CD1c-positive myeloid dendritic cell (primary cell): ENCODE results near the gene SLC16A10.
"Not testable (repeated sequence)": the region's sequence is repeated elsewhere in the genome, so short reads cannot be mapped to it uniquely, and the experiment has no call there.

Experiments used
- DNase-seq: peaks from one replicate; pipeline ENCODE4 v3.0.0-alpha.2; 2016; ENCODE audit errors: extremely low spot score

The SLC16A10 gene, protein sequence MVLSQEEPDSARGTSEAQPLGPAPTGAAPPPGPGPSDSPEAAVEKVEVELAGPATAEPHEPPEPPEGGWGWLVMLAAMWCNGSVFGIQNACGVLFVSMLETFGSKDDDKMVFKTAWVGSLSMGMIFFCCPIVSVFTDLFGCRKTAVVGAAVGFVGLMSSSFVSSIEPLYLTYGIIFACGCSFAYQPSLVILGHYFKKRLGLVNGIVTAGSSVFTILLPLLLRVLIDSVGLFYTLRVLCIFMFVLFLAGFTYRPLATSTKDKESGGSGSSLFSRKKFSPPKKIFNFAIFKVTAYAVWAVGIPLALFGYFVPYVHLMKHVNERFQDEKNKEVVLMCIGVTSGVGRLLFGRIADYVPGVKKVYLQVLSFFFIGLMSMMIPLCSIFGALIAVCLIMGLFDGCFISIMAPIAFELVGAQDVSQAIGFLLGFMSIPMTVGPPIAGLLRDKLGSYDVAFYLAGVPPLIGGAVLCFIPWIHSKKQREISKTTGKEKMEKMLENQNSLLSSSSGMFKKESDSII

GRCh38 chr6:111087106-111087835, at the start of gene SLC16A10:
Gene SLC16A10, plus strand, starts transcription at chr6:111087503. Its CDS starts 250 bp downstream, at chr6:111087753.
- DNase-seq = peak; percentile 64

DNA sequence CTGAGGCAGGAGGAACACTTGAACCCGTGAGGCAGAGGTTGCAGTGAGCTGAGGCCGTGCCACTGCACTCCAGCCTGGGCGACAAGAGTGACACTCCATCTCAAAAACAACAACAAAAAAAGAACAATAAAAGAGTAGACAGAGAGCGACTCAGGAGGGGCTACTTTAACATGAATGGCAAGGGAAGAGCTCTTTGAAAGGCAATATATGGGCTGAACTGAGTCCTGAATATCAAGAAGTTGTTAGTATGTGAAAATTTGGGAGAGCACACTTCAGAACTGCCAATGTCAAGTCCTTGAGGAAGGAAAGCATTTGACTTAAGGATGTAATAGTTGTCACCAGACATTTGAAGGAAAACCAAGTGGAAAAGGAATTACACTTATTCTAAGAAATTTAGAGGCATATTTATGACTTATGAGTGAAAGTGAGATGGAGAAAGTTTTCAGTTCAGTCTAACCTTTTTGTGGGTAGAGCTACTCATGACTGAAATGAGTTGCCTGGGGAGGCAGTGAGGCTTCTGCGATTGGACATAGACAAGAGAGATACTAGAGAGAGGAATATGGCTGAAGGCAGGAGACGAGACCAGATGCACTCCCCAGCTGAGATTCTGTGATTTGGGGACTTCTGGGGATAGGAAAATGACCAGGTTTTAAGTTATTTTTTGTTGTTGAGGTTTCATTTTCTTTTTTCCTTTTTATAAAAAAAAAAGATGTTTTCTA, 48.6 kb upstream of the SLC16A10 start:
- no peak for DNase-seq

- no peak for DNase-seq
Measured at GRCh38 chr6:111041917-111042316, 45.4 kb upstream of the SLC16A10 start.

DNA sequence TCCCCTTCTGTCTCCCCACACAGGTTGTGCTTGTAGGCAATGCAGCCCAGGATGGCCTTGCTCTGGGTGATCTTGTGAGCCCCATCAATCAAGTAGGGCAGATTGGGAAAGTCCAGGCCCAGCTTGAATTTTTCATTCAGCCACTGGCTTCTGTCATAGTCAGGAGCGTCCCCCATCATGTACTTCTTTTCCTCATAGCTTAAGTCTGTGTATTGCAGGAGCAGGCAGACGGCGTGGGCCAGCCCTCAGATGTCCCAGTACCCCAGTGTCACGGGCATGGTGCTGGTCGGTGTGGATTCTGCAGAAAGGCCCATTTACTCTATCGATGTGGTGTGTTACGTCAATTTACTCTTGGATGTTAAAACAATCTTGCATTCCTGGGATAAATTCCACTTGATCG, 40.1 kb upstream of the SLC16A10 start:
- no peak for DNase-seq

GRCh38 chr6:111050261-111051023, 36.9 kb upstream of the SLC16A10 start:
- peak; percentile 6 for DNase-seq

DNA sequence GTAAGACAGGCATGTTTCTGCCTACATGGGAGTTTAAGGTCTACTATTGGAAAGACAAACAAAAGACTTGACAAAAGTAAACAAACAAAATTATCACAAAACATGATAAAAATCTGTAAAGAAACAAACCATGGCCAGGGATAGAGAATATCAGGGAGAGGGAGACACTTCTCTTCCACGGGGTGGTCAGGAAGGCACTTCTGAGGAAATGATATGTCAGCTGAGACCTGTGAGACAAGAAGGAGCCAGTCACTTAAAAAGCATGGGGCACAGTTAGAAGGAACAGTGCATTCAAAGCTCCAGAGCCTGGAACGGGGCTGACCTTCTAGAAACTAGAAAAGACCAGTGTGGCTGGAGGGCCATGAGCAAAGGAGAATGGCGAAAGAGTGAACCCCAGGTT, 35.1 kb upstream of the SLC16A10 start:
- no peak for DNase-seq

DNA sequence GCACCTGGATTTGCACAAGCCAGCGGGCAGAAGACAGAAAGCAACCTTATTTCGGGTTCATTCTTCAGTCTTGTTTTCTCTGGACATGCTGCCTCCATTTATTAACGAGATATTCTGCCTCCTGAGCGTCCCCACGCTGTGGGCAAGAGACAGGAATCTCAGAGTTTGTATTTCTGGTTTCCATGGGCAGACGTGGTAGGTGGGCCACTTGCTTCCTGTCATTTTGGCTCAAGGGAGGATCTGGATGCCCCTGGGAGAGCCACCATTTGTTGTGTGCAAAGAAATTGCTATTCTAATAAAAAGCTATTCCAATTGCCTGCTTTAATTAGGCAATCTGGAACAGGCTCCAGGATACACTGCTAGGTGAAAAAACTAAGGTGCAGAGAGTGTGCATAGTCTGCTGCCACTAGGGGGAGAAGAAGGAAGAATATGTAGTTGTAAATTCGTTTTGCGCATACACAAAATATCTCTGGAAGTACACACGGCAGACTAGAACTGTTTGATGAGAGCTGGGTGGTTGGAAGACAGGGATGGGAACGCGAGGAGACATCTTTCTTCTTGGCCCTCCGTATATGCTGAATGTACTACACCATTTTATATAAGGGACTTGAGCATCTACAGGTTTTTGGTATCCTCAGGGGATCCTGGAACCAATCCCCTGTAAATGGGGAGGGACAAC, 30.1 kb upstream of the SLC16A10 start:
- peak; percentile 54 for DNase-seq

DNA sequence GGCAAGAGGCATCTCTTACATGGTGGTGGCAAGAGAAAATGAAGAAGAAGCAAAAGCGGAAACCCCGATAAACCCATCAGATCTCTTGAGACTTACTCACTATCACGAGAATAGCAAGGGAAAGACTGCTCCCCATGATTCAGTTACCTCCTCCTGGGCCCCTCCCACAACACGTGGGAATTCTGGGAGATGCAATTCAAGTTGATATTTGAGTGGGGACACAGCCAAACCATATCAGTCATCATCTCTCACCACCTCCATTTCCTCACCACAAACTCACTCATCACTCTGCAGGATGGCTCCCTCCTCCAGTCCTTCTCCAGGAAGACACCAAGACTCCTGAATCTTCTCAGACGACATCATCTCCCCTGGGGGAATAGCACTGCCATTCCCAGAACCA, 25.8 kb upstream of the SLC16A10 start:
- DNase-seq = no peak

DNA sequence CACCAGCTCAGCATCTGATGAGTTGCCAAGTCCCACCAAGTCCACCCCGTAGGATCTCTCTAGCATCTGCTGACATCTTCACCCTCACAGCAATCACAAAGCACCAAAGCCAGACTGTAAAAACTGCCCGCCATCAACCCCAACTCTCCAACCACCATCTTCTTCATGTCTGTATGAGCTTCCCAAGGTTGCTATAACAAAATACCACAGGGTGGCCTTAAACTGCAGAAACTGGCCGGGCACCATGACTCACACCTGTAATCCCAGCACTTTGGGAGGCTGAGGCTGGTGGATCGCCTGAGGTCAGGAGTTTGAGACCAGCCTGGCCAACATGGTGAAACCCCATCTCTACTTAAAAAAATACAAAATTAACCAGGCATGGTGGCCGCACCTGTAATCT, 25.3 kb upstream of the SLC16A10 start:
- DNase-seq = not testable (repeated sequence)

DNA sequence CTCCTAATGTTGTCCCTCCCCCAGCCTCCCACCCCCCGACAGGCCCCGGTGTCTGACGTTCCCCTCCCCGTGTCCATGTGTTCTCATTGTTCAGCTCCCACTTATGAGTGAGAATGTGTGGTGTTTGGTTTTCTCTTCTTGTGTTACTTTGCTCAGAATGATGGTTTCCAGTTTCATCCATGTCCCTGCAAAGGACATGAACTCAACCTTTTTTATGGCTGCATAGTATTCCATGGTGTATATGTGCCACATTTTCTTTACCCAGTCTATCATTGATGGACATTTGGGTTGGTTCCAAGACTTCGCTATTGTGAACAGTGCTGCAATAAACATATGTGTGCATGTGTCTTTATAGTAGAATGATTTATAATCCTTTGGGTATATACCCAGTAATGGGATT, 24.4 kb upstream of the SLC16A10 start:
- not testable (repeated sequence) for DNase-seq

GRCh38 chr6:111068109-111068865, 19.0 kb upstream of the SLC16A10 start:
- no peak for DNase-seq

GRCh38 chr6:111068866-111069234, 18.5 kb upstream of the SLC16A10 start:
- no peak for DNase-seq

DNA sequence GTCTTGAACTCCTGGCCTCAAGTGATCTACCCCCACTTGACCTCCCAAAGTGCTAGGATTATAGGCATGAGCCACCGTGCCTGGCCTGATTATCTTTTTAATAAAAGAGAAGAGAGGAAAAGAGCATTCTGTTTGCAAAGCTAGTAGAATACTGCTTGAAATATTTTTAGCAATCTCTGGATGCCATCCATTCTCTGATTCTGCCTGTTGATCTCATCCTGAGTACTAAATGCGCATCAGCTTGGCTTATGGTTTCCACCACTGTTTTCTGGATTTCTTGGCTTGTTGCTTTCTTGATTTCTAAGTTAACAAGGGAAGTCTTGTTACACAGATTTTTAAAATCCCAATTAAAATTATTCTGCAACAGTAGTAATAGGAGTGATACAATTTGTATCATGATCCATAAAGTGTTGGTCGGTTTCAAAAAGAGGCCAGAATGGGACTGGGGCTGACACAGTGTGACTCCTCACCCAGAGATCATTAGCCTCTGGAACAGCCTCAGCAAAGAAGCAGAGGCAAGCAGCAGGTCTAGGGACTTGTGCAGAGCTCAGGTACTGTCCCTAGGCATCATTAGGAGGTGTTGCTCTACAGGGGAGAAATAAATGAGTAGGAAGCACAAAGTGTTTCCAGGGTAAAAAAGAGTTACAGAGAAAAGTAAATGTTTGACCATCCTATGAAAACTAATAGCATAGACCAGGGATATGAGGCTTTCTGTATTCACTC, 17.8 kb upstream of the SLC16A10 start:
- no peak for DNase-seq

DNA sequence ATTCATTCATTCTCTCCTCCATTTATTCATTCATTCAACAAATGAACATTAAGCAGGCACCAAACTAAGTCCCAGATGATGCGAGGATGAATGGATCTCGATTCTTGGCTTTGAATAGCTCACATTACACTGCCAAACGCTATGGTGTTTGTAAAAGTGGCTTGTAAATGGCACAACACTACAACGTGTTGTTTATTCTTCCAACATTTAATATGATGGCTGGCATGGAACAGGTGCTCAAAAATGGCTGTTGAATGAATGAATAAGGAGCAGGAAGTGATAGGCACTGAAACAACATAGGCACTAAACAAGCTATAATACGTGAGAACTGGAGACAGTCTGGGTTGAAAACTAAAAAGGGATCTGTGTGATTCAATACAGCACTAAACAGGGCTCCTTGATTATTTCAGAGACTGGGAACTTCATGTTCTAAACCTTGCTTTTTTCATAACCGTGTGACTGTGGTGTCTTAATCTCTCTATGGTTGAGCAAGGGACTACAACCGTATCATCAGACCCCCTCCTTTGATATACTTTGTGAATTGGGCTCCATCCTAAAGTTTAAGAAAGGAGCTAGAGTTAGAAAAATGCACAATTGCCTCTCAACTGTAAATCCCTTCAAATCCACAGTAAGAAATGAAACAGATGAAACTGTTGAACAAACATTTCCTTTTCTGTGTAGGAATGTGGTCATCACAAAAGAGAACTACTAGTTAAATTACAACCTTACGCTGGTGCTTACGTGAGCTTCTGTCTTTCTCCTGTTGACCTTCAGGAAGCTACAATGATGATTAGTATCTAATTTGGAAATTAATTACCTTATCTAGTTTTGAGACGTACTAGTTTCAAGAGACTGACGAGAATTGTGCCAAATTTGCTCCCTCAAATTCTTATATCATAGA, 16.9 kb upstream of the SLC16A10 start:
- DNase-seq = no peak

- no peak for DNase-seq
Measured at GRCh38 chr6:111072801-111073360, 14.4 kb upstream of the SLC16A10 start.

DNA sequence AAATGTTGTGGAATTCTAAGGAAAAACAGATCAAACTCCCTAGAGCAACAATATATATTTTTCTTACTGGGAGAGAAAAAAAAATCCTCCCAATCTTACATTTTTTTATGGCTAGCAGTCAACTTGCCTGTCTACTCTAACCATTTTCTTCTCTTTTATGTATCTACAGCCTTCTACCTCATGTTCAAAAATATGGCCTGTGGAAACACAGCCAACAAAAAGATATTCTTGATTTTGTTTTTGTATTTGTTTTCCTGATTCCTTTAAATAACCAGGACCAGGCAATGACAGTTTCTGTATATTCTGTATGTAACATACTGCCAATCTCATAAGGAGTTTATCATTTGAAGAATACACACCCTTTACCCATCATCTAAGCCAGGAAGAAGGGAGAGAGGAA, 13.0 kb upstream of the SLC16A10 start:
- no peak for DNase-seq

GRCh38 chr6:111076024-111076695, 11.1 kb upstream of the SLC16A10 start:
- peak; percentile 86 for DNase-seq

GRCh38 chr6:111080698-111081097, 6.6 kb upstream of the SLC16A10 start:
- no peak for DNase-seq
